ENCODE measurements around the gene ALKBH7.

- TF ChIP-seq PATZ1 (CRISPR knock-in tag; IDR thresholded peaks at IDR 0.05; ENCODE audit: borderline replicate concordance) (no peak), ZFP3 (CRISPR knock-in tag; IDR thresholded peaks at IDR 0.05) (no peak), ARNTL (CRISPR knock-in tag; IDR thresholded peaks at IDR 0.05; ENCODE audit: borderline replicate concordance, low read depth) (no peak), PPARA (CRISPR knock-in tag; IDR thresholded peaks at IDR 0.05; ENCODE audit: borderline replicate concordance) (no peak)
Observed at GRCh38 chr19:6343462-6343861, 29.1 kb upstream of the ALKBH7 start.

All from SK-N-SH treated with all-trans-retinoic acid at 6 μM for 48 hours (cell line).